ENCODE measurements around the gene LIPK. TPM values are rescaled to one million over a fixed set of nuclear protein-coding genes. Genes with fewer than 3 reads are reported as not detected.

LIPK gene
- total RNA-seq, 1 experiment from 2014 or later = not detected

DNA sequence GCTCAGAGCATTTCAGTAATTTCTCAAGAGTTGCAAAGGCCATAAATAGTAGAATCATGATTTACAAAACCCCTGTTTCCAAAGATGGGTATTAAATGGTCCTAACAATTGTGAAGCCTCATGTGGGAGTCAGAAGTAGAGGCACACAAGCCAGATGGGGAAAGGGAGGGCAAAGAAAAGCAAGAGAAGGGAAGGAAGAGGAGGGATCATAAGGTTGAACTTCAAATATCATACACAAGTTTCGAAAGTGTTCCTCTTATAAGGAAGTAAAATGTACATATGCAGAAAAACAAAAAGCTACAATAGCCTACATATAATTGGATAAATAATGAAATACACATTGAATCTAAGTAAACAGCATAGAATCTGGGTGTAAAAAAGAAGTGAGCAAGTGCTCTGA lies 59.8 kb downstream of the LIPK start (continued):
- TF ChIP-seq, protein P1, sequence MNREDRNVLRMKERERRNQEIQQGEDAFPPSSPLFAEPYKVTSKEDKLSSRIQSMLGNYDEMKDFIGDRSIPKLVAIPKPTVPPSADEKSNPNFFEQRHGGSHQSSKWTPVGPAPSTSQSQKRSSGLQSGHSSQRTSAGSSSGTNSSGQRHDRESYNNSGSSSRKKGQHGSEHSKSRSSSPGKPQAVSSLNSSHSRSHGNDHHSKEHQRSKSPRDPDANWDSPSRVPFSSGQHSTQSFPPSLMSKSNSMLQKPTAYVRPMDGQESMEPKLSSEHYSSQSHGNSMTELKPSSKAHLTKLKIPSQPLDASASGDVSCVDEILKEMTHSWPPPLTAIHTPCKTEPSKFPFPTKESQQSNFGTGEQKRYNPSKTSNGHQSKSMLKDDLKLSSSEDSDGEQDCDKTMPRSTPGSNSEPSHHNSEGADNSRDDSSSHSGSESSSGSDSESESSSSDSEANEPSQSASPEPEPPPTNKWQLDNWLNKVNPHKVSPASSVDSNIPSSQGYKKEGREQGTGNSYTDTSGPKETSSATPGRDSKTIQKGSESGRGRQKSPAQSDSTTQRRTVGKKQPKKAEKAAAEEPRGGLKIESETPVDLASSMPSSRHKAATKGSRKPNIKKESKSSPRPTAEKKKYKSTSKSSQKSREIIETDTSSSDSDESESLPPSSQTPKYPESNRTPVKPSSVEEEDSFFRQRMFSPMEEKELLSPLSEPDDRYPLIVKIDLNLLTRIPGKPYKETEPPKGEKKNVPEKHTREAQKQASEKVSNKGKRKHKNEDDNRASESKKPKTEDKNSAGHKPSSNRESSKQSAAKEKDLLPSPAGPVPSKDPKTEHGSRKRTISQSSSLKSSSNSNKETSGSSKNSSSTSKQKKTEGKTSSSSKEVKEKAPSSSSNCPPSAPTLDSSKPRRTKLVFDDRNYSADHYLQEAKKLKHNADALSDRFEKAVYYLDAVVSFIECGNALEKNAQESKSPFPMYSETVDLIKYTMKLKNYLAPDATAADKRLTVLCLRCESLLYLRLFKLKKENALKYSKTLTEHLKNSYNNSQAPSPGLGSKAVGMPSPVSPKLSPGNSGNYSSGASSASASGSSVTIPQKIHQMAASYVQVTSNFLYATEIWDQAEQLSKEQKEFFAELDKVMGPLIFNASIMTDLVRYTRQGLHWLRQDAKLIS (CRISPR knock-in tag; IDR thresholded peaks at IDR 0.05; ENCODE audit: borderline replicate concordance) = no peak
- TF ChIP-seq FOXK1 (CRISPR knock-in tag; IDR thresholded peaks at IDR 0.05) (no peak), NFYB (CRISPR knock-in tag; conservative IDR thresholded peaks at IDR 0.05; ENCODE audit: low read depth) (no peak), ZNF263 (CRISPR knock-in tag; IDR thresholded peaks at IDR 0.05; ENCODE audit: low read depth) (no peak), NFE2L1 (CRISPR knock-in tag; IDR thresholded peaks at IDR 0.05) (no peak)
- TF ChIP-seq, protein P2, sequence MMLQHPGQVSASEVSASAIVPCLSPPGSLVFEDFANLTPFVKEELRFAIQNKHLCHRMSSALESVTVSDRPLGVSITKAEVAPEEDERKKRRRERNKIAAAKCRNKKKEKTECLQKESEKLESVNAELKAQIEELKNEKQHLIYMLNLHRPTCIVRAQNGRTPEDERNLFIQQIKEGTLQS (CRISPR knock-in tag; conservative IDR thresholded peaks at IDR 0.05) = no peak

DNA sequence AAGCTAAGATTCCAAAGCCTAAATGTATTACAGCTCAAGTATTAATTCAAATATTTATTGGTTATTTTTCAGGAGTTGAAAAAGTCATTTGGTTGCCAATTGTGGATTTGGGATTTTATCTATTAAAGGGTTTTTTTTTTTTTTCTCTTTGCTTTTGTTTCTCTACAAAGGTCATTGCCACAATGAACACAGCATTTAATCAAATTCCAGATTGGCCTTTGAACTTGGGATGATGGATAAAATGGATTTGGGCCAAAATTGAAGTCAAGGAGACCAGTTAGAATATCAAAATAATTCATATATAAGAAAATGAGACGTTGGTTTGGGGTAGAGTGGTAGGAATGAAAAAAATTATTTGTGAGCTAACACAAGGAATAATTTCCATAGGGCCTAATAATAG lies 63.3 kb downstream of the LIPK start:
- TF ChIP-seq NR1H2 (CRISPR knock-in tag; IDR thresholded peaks at IDR 0.05) (no peak), TEAD1 (CRISPR knock-in tag; IDR thresholded peaks at IDR 0.05) (no peak), JUN (CRISPR knock-in tag; IDR thresholded peaks at IDR 0.05) (no peak), ETV6 (CRISPR knock-in tag; IDR thresholded peaks at IDR 0.05) (no peak), ATF1 (CRISPR knock-in tag; IDR thresholded peaks at IDR 0.05) (no peak), ZBTB21 (CRISPR knock-in tag; IDR thresholded peaks at IDR 0.05; ENCODE audit: borderline replicate concordance) (no peak), CREB1 (CRISPR knock-in tag; IDR thresholded peaks at IDR 0.05) (no peak)
- TF ChIP-seq, protein P3, sequence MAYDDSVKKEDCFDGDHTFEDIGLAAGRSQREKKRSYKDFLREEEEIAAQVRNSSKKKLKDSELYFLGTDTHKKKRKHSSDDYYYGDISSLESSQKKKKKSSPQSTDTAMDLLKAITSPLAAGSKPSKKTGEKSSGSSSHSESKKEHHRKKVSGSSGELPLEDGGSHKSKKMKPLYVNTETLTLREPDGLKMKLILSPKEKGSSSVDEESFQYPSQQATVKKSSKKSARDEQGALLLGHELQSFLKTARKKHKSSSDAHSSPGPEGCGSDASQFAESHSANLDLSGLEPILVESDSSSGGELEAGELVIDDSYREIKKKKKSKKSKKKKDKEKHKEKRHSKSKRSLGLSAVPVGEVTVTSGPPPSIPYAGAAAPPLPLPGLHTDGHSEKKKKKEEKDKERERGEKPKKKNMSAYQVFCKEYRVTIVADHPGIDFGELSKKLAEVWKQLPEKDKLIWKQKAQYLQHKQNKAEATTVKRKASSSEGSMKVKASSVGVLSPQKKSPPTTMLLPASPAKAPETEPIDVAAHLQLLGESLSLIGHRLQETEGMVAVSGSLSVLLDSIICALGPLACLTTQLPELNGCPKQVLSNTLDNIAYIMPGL (CRISPR knock-in tag; IDR thresholded peaks at IDR 0.05) = no peak
- H3K4me1 Mint-ChIP-seq = peaks cover 10% of the 10 kb centered on the region; the same call in 1 of the 2 replicates
- ChIA-PET CTCF (interaction anchor here (1.2 kb wide), 1 partner anchor 82 kb away, joined by 4 read pairs; no protein-coding TSS in a partner anchor), POLR2A (no interaction called here)
- H3K4me3 Mint-ChIP-seq = no peak overlapping the region
- no peak overlapping the region for H3K27ac Mint-ChIP-seq
- H3K9me3 Mint-ChIP-seq = peaks cover 10% of the 10 kb centered on the region
- DNase-seq (ENCODE audit: low spot score) = no peak
- ATAC-seq = no peak
- H3K36me3 Mint-ChIP-seq = no peaks in the 10 kb centered on the region
- H3K27me3 Mint-ChIP-seq (ENCODE audit: low read depth) = no peaks in the 10 kb centered on the region; the same call in 1 of the 2 replicates

DNA sequence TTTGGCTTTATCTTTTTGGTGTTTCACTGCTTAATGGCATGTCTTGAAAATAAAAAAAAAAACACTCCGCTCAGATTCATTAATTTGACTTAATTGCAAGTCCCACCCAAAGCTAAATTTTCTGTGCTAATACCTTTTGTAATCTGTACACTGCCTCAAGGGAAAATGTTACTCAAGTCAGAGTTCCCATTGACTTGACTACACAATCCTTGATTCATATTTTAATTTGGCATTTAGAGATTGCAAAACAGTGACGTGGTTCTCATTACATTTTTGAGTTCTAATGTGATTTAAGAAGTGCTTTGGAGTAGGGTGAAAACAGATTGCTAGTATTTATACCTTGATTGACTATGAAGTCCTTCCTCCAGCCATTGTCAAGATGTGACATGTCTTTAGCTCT lies 75.2 kb downstream of the LIPK start:
- ChIA-PET POLR2A (no interaction called here), CTCF (interaction anchor here (0.7 to 2.3 kb wide), 2 partner anchors 53 to 216 kb away, joined by 3 to 6 read pairs; no protein-coding TSS in a partner anchor)
- TF ChIP-seq TP53 (CRISPR knock-in tag; IDR thresholded peaks at IDR 0.05) (no peak), ZNF396 (CRISPR knock-in tag; IDR thresholded peaks at IDR 0.05; ENCODE audit: borderline replicate concordance) (no peak), RORB (CRISPR knock-in tag; IDR thresholded peaks at IDR 0.05) (no peak), GRHL2 (CRISPR knock-in tag; IDR thresholded peaks at IDR 0.05; ENCODE audit: insufficient replicate concordance, severe bottlenecking) (no peak), ZBTB21 (CRISPR knock-in tag; IDR thresholded peaks at IDR 0.05; ENCODE audit: borderline replicate concordance) (no peak), JUN (CRISPR knock-in tag; IDR thresholded peaks at IDR 0.05) (no peak), IRF2 (CRISPR knock-in tag; IDR thresholded peaks at IDR 0.05; ENCODE audit: borderline replicate concordance, low read depth) (no peak)
- TF ChIP-seq, protein P4, sequence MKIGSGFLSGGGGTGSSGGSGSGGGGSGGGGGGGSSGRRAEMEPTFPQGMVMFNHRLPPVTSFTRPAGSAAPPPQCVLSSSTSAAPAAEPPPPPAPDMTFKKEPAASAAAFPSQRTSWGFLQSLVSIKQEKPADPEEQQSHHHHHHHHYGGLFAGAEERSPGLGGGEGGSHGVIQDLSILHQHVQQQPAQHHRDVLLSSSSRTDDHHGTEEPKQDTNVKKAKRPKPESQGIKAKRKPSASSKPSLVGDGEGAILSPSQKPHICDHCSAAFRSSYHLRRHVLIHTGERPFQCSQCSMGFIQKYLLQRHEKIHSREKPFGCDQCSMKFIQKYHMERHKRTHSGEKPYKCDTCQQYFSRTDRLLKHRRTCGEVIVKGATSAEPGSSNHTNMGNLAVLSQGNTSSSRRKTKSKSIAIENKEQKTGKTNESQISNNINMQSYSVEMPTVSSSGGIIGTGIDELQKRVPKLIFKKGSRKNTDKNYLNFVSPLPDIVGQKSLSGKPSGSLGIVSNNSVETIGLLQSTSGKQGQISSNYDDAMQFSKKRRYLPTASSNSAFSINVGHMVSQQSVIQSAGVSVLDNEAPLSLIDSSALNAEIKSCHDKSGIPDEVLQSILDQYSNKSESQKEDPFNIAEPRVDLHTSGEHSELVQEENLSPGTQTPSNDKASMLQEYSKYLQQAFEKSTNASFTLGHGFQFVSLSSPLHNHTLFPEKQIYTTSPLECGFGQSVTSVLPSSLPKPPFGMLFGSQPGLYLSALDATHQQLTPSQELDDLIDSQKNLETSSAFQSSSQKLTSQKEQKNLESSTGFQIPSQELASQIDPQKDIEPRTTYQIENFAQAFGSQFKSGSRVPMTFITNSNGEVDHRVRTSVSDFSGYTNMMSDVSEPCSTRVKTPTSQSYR (CRISPR knock-in tag; IDR thresholded peaks at IDR 0.05) = no peak
- TF ChIP-seq, protein P5, sequence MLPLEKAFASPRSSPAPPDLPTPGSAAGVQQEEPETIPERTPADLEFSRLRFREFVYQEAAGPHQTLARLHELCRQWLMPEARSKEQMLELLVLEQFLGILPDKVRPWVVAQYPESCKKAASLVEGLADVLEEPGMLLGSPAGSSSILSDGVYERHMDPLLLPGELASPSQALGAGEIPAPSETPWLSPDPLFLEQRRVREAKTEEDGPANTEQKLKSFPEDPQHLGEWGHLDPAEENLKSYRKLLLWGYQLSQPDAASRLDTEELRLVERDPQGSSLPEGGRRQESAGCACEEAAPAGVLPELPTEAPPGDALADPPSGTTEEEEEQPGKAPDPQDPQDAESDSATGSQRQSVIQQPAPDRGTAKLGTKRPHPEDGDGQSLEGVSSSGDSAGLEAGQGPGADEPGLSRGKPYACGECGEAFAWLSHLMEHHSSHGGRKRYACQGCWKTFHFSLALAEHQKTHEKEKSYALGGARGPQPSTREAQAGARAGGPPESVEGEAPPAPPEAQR (CRISPR knock-in tag; IDR thresholded peaks at IDR 0.05) = no peak
- no peaks in the 10 kb centered on the region for H3K9me3 Mint-ChIP-seq
- no peaks in the 10 kb centered on the region for H3K4me1 Mint-ChIP-seq
- H3K27ac Mint-ChIP-seq = no peak overlapping the region
- no peak overlapping the region for H3K4me3 Mint-ChIP-seq
- no peak for ATAC-seq
- H3K36me3 Mint-ChIP-seq = no peaks in the 10 kb centered on the region
- H3K27me3 Mint-ChIP-seq (ENCODE audit: low read depth) = no peaks in the 10 kb centered on the region; the same call in 1 of the 2 replicates
- DNase-seq (ENCODE audit: low spot score) = no peak
